SK-N-SH (cell line): Measurements from ENCODE around the gene MCC. TPM values are rescaled to one million over a fixed set of nuclear protein-coding genes. Genes with fewer than 3 reads are reported as not detected.

Source experiments
- CTCF ChIA-PET: fragments of 300-600, 350-600 bp; formaldehyde crosslinking; extraction: SDS; loops from one replicate; lab custom pipeline; 2021; lab: Yijun Ruan, JAX
- POLR2A ChIA-PET: fragments of 350-600 bp; sonication (Branson Sonifier 250); formaldehyde crosslinking; extraction: SDS; loops from one replicate; lab custom pipeline; 2020; ENCODE audit warnings: antibody characterized with exemption, inconsistent platforms; lab: Yijun Ruan, JAX
- DNase-seq: peaks from one replicate; pipeline ENCODE4 v3.0.0; 2012
- H2AFZ ChIP-seq: fragments of 200-600 bp; sonication (generic); 2 replicates; pipeline ENCODE4 v1.8.1; 2016; ENCODE audit warnings: antibody characterized with exemption, mild to moderate bottlenecking, low read depth
- H3F3A ChIP-seq: fragments of 200-600 bp; sonication (generic); replicated peaks from 2 replicates; pipeline ENCODE3; 2016; ENCODE audit warnings: antibody characterized with exemption, mild to moderate bottlenecking; ENCODE audit not compliant: insufficient read depth
- H3K27ac ChIP-seq, 2 experiments: fragments of 200-500 bp in 1 of 2; fragments of 200-600 bp in 1 of 2; sonication (Bioruptor generic) in 1 of 2; sonication (generic), shearing (Covaris generic) in 1 of 2; 2 replicates each; pipeline versions ENCODE4 v1.5.1 to v1.6.1; 2014 to 2016; ENCODE audit warnings: low read depth in 2 of 2, inconsistent platforms in 1 of 2, low read length in 1 of 2, mild to moderate bottlenecking in 1 of 2, mixed read lengths in 1 of 2
- H3K27me3 ChIP-seq: fragments of 200-600 bp; sonication (generic), shearing (Covaris generic); 2 replicates; pipeline ENCODE4 v1.6.1; 2016; ENCODE audit warnings: mixed run types; ENCODE audit not compliant: insufficient read depth
- H3K36me3 ChIP-seq, 2 experiments: fragments of 200-500 bp in 1 of 2; fragments of 200-600 bp in 1 of 2; sonication (Bioruptor generic) in 1 of 2; sonication (generic) in 1 of 2; replicated peaks in 1 of 2; 2 replicates each; pipeline versions ENCODE3 to v1.5.1; 2014 to 2016; ENCODE audit warnings: low read length in 1 of 2, mild to moderate bottlenecking in 1 of 2; ENCODE audit not compliant: insufficient read depth in 2 of 2, control insufficient read depth in 1 of 2
- H3K4me1 ChIP-seq, 2 experiments: fragments of 200-500 bp in 1 of 2; fragments of 200-600 bp in 1 of 2; sonication (Bioruptor generic) in 1 of 2; sonication (generic), shearing (Covaris generic) in 1 of 2; 2 replicates each; pipeline versions ENCODE4 v1.5.1 to v1.6.1; 2014 to 2016; ENCODE audit warnings: low read depth in 1 of 2, low read length in 1 of 2, mixed run types in 1 of 2; ENCODE audit not compliant: insufficient read depth in 2 of 2, control insufficient read depth in 1 of 2
- H3K4me2 ChIP-seq: fragments of 200-600 bp; sonication (generic), shearing (Covaris generic); 2 replicates; pipeline ENCODE4 v1.6.1; 2017; ENCODE audit warnings: mixed run types
- H3K4me3 ChIP-seq, 2 experiments: fragments of 200-500 bp in 1 of 2; fragments of 200-600 bp in 1 of 2; sonication (Bioruptor generic) in 1 of 2; sonication (generic), shearing (Covaris generic) in 1 of 2; 2 replicates each; pipeline versions ENCODE4 v1.5.1 to v1.8.1; 2014 to 2016; ENCODE audit warnings: low read depth in 2 of 2, inconsistent platforms in 1 of 2, low read length in 1 of 2, mild to moderate bottlenecking in 1 of 2, mixed read lengths in 1 of 2, moderate library complexity in 1 of 2
- H3K79me2 ChIP-seq: fragments of 200-600 bp; sonication (generic); 2 replicates; pipeline ENCODE4 v1.8.1; 2017; ENCODE audit warnings: mild to moderate bottlenecking; ENCODE audit not compliant: insufficient read depth
- H3K9ac ChIP-seq: fragments of 200-600 bp; sonication (generic); 2 replicates; pipeline ENCODE4 v1.6.1; 2017; ENCODE audit warnings: mixed run types
- H3K9me2 ChIP-seq: fragments of 200-600 bp; sonication (generic); 2 replicates; pipeline ENCODE4 v1.6.1; 2017; ENCODE audit warnings: mixed run types
- H3K9me3 ChIP-seq: fragments of 200-600 bp; sonication (generic); 2 replicates; pipeline ENCODE4 v1.6.1; 2017; ENCODE audit warnings: mixed run types, mild to moderate bottlenecking, moderate library complexity
- H4K20me1 ChIP-seq: fragments of 200-600 bp; sonication (generic); 2 replicates; pipeline ENCODE4 v1.6.1; 2017; ENCODE audit warnings: mild to moderate bottlenecking, mixed run types; ENCODE audit not compliant: insufficient read depth
- CTCF ChIP-seq: fragments of 200-600 bp; sonication (generic); IDR thresholded peaks from 2 replicates; pipeline ENCODE4 v1.6.1; 2017; ENCODE audit warnings: antibody characterized with exemption, mild to moderate bottlenecking, moderate library complexity
- EP300 ChIP-seq, 2 experiments: IDR thresholded peaks; 2 replicates each; pipeline versions ENCODE4 v1.4.0 to v1.6.1; 2012; ENCODE audit warnings: borderline replicate concordance in 1 of 2, low read depth in 1 of 2, low read length in 1 of 2
- EZH2phosphoT487 ChIP-seq: fragments of 200-600 bp; sonication (generic); IDR thresholded peaks from 2 replicates; pipeline ENCODE4 v1.6.1; 2017; ENCODE audit warnings: low read depth, mixed run types, mild to moderate bottlenecking, antibody characterized with exemption, moderate library complexity, borderline replicate concordance
- FOSL2 ChIP-seq: IDR thresholded peaks from 2 replicates; pipeline ENCODE4 v1.4.0; 2012; ENCODE audit warnings: low read depth, mild to moderate bottlenecking, moderate library complexity, borderline replicate concordance
- FOXJ3 ChIP-seq: sonication (generic); formaldehyde crosslinking; IDR thresholded peaks from 2 replicates; pipeline ENCODE4 v1.5.1; 2020; ENCODE audit warnings: mild to moderate bottlenecking, missing genetic modification reagents
- GABPA ChIP-seq: IDR thresholded peaks from 2 replicates; pipeline ENCODE4 v1.4.0; 2012; ENCODE audit warnings: low read depth, mild to moderate bottlenecking
- GATA2 ChIP-seq: sonication (generic); formaldehyde crosslinking; IDR thresholded peaks from 2 replicates; pipeline ENCODE4 v1.5.0; 2020; ENCODE audit warnings: mild to moderate bottlenecking, missing genetic modification reagents
- MEF2A ChIP-seq: IDR thresholded peaks from 2 replicates; pipeline ENCODE4 v1.4.0; 2012; ENCODE audit warnings: low read depth, borderline replicate concordance
- MXI1 ChIP-seq: IDR thresholded peaks from 2 replicates; pipeline ENCODE4 v1.6.1; 2012; ENCODE audit warnings: mild to moderate bottlenecking, low read depth, low read length, improper control_type of control experiment
- NFIC ChIP-seq: IDR thresholded peaks from 2 replicates; pipeline ENCODE4 v1.4.0; 2012; ENCODE audit warnings: borderline replicate concordance
- NRF1 ChIP-seq: IDR thresholded peaks from 2 replicates; pipeline ENCODE4 v1.6.1; 2012; ENCODE audit warnings: low read depth, mild to moderate bottlenecking, low read length
- RAD21 ChIP-seq: IDR thresholded peaks from 2 replicates; pipeline ENCODE4 v1.6.1; 2012; ENCODE audit warnings: mild to moderate bottlenecking, low read length
- RCOR1 ChIP-seq: fragments of 150-350 bp; IDR thresholded peaks from 2 replicates; pipeline ENCODE4 v1.6.1; 2017; ENCODE audit warnings: antibody characterized with exemption, low read length
- RFX5 ChIP-seq: IDR thresholded peaks from 2 replicates; pipeline ENCODE4 v1.6.1; 2012; ENCODE audit warnings: mild to moderate bottlenecking, improper control_type of control experiment, low read length
- RXRA ChIP-seq: IDR thresholded peaks from 2 replicates; pipeline ENCODE4 v1.4.0; 2012; ENCODE audit warnings: low read depth, mild to moderate bottlenecking, borderline replicate concordance
- SIN3A ChIP-seq: IDR thresholded peaks from 2 replicates; pipeline ENCODE4 v1.6.1; 2012; ENCODE audit warnings: low read depth, mild to moderate bottlenecking, low read length, moderate library complexity, borderline replicate concordance
- TAF1 ChIP-seq: IDR thresholded peaks from 2 replicates; pipeline ENCODE4 v1.6.1; 2012; ENCODE audit warnings: low read depth, mild to moderate bottlenecking, low read length, moderate library complexity, borderline replicate concordance
- ZBTB33 ChIP-seq: IDR thresholded peaks from 2 replicates; pipeline ENCODE4 v1.4.0; 2012; ENCODE audit warnings: low read depth, borderline replicate concordance
- WGBS: methylation state at CpG from one replicate; pipeline ENCODE4 v1.1.6; 2017; ENCODE audit warnings: low lambda C conversion rate; 5-methylcytosine and 5-hydroxymethylcytosine counted together
- polyA plus RNA-seq, 3 experiments: library from polyadenylated mRNA; depleted of rRNA; stranded (reverse); fragments of >200 nt; gene quantifications; 2 replicates each; pipeline ENCODE4 v1.2.3, GENCODE V29; 2012

Gene MCC
- polyA plus RNA-seq, 1 of the 3 experiments (the other 2 are of a cell fraction): 3.6 TPM

- Histone ChIP-seq H2AFZ (no peak overlapping the region), H3K79me2 (no peaks in the 10 kb centered on the region)
- 58% methylated on average over 6 of the region's 6 CpGs for WGBS
Observed at GRCh38 chr5:113264046-113264445, 224.2 kb downstream of the MCC start.

GRCh38 chr5:113263545-113263944 is 224.7 kb downstream of the MCC start:
- Histone ChIP-seq H3K27ac (no peak overlapping the region), H3K9me2 (no peaks in the 10 kb centered on the region), H4K20me1 (no peaks in the 10 kb centered on the region), H3K9me3 (no peaks in the 10 kb centered on the region), H3K79me2 (no peaks in the 10 kb centered on the region), H2AFZ (no peak overlapping the region), H3K4me3 (no peak overlapping the region), H3K27me3 (no peaks in the 10 kb centered on the region), H3K4me1 (peaks cover 0 to 16% of the 10 kb centered on the region in 2 experiments; a peak in 2 of 4 replicates), H3K4me2 (no peak overlapping the region), H3K9ac (no peak overlapping the region), H3F3A (no peaks in the 10 kb centered on the region), H3K36me3 (no peaks in the 10 kb centered on the region)
- CTCF ChIA-PET: interaction anchor here (0.8 to 1.1 kb wide), 4 partner anchors 10 to 345 kb away, joined by 3 to 4 read pairs (median 3); no protein-coding TSS in a partner anchor
- POLR2A ChIA-PET: no interaction called here
- DNase-seq: no peak
- WGBS: 14% methylated on average over 3 of the region's 3 CpGs
- TF ChIP-seq FOXJ3 (CRISPR knock-in tag) (no peak), RCOR1 (peak; percentile 32; the same call in 1 of the 2 replicates), TAF1 (no peak), GATA2 (peak; percentile 61)

More at GRCh38 chr5:113264046-113264445, 224.2 kb downstream of the MCC start:
- no peaks in the 10 kb centered on the region for H4K20me1 ChIP-seq
- no peaks in the 10 kb centered on the region for H3K9me2 ChIP-seq
- no peak overlapping the region for H3K9ac ChIP-seq
- ChIA-PET CTCF (interaction anchor here (0.8 to 1.4 kb wide), 3 partner anchors 11 to 346 kb away, joined by 3 to 5 read pairs (median 4); no protein-coding TSS in a partner anchor), POLR2A (no interaction called here)
- H3K9me3 ChIP-seq: no peaks in the 10 kb centered on the region
- H3F3A ChIP-seq: no peaks in the 10 kb centered on the region
- no peak overlapping the region for H3K27ac ChIP-seq
- no peak overlapping the region for H3K4me2 ChIP-seq
- H3K4me3 ChIP-seq: no peak overlapping the region
- H3K27me3 ChIP-seq: no peaks in the 10 kb centered on the region
- no peak for TF ChIP-seq EZH2phosphoT487
- no peaks in the 10 kb centered on the region for H3K36me3 ChIP-seq
- DNase-seq: no peak
- H3K4me1 ChIP-seq: peaks cover 0 to 18% of the 10 kb centered on the region in 2 experiments; a peak in 2 of 4 replicates

- Histone ChIP-seq H3K9me2 (no peaks in the 10 kb centered on the region), H3K79me2 (no peaks in the 10 kb centered on the region), H3K9me3 (no peaks in the 10 kb centered on the region), H3K4me1 (peaks cover 0 to 13% of the 10 kb centered on the region in 2 experiments; a peak in 2 of 4 replicates), H4K20me1 (no peaks in the 10 kb centered on the region), H2AFZ (no peak overlapping the region), H3K4me2 (no peak overlapping the region), H3K27ac (no peak overlapping the region), H3F3A (no peaks in the 10 kb centered on the region), H3K36me3 (no peaks in the 10 kb centered on the region), H3K4me3 (no peak overlapping the region), H3K27me3 (no peaks in the 10 kb centered on the region), H3K9ac (no peak overlapping the region)
- WGBS: 43% methylated on average over 3 of the region's 3 CpGs
- CTCF ChIA-PET: interaction anchor here (0.9 to 1.4 kb wide), 3 partner anchors 14 to 31 kb away, joined by 3 to 4 read pairs (median 3); no protein-coding TSS in a partner anchor
- no peak for DNase-seq
- POLR2A ChIA-PET: no interaction called here
- TF ChIP-seq TAF1: no peak
- no peak for TF ChIP-seq FOSL2
- TF ChIP-seq MXI1: no peak
- TF ChIP-seq GABPA: no peak
- TF ChIP-seq CTCF: no peak
- TF ChIP-seq RFX5: no peak
- no peak for TF ChIP-seq RXRA
- TF ChIP-seq NRF1: no peak
- no peak for TF ChIP-seq RAD21
- no peak for TF ChIP-seq ZBTB33
- TF ChIP-seq EP300 (IDR thresholded peaks at IDR 0.05; ENCODE audit: borderline replicate concordance in 1 of 2, low read depth in 1 of 2, low read length in 1 of 2): no peak
- TF ChIP-seq NFIC: no peak
- no peak for TF ChIP-seq SIN3A
- TF ChIP-seq MEF2A: no peak
Observed at GRCh38 chr5:113262674-113263073, 225.6 kb downstream of the MCC start.
